Gastroesophageal sphincter (tissue), 3 donors: ENCODE data around the gene FCER1A.

Source experiments
- POLR2A ChIP-seq, 2 donors: fragments of 450-650 bp; IDR thresholded peaks; one replicate each; pipeline ENCODE4 v1.6.1; 2017; ENCODE audit warnings: antibody characterized with exemption in 2 of 2, mild to moderate bottlenecking in 2 of 2, moderate library complexity in 1 of 2
- POLR2AphosphoS5 ChIP-seq: sonication (generic); formaldehyde crosslinking; IDR thresholded peaks from one replicate; pipeline ENCODE4 v1.6.1; 2017; ENCODE audit warnings: antibody characterized with exemption
- TF ChIP-seq, protein P1 (sequence below), 4 experiments: fragments of 200-600 bp in 2 of 4; fragments of 450-650 bp in 2 of 4; sonication (generic) in 1 of 4; IDR thresholded peaks; one replicate each; pipeline ENCODE4 v1.5.1; 2017 to 2019; ENCODE audit warnings: antibody characterized with exemption in 4 of 4, mild to moderate bottlenecking in 2 of 4, moderate library complexity in 2 of 4

GRCh38 chr1:159279773-159280172 is 22.4 kb upstream of the FCER1A start:
- TF ChIP-seq POLR2A (IDR thresholded peaks at IDR 0.05) (no peak), POLR2AphosphoS5 (no peak)
- TF ChIP-seq, protein P1, sequence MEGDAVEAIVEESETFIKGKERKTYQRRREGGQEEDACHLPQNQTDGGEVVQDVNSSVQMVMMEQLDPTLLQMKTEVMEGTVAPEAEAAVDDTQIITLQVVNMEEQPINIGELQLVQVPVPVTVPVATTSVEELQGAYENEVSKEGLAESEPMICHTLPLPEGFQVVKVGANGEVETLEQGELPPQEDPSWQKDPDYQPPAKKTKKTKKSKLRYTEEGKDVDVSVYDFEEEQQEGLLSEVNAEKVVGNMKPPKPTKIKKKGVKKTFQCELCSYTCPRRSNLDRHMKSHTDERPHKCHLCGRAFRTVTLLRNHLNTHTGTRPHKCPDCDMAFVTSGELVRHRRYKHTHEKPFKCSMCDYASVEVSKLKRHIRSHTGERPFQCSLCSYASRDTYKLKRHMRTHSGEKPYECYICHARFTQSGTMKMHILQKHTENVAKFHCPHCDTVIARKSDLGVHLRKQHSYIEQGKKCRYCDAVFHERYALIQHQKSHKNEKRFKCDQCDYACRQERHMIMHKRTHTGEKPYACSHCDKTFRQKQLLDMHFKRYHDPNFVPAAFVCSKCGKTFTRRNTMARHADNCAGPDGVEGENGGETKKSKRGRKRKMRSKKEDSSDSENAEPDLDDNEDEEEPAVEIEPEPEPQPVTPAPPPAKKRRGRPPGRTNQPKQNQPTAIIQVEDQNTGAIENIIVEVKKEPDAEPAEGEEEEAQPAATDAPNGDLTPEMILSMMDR (IDR thresholded peaks at IDR 0.05): no peak
